HCT116 (cell line): ENCODE measurements around the gene RFXANK. TPM values are rescaled to one million over a fixed set of nuclear protein-coding genes. Genes with fewer than 3 reads are reported as not detected.

Experiments used
- ATAC-seq: fragments of 200-7000 bp; cut with Tn5 transposase; 2 replicates; pipeline ENCODE4 v1.9.1; 2020; ENCODE audit warnings: mild to moderate bottlenecking, moderate library complexity
- BruUV-seq: library from RNA; stranded (reverse); fragments of 400-500 nt; replicated peaks from 2 replicates; lab custom pipeline; 2021; lab: Mats Ljungman, UMichigan
- CTCF ChIA-PET: fragments of 300-600 bp; sonication (Branson Sonifier 250); formaldehyde crosslinking; loops from one replicate; lab custom pipeline; 2021; ENCODE audit warnings: antibody characterized with exemption; lab: Charles Lee
- POLR2A ChIA-PET: fragments of 300-600, 350-600 bp; sonication (Branson Sonifier 250); formaldehyde crosslinking; loops from one replicate; lab custom pipeline; 2021; ENCODE audit warnings: antibody characterized with exemption; lab: Charles Lee
- RAD21 ChIA-PET, 2 experiments: fragments of 300-600 bp; sonication (Branson Sonifier 250); formaldehyde crosslinking; loops; one replicate each; lab custom pipeline; 2023; ENCODE audit warnings: low total read pairs in 2 of 2; ENCODE audit not compliant: uncharacterized antibody in 2 of 2, unreplicated experiment in 2 of 2, low non-redundant PET in 1 of 2; lab: Charles Lee
- DNase-seq: peaks from one replicate; pipeline ENCODE4 v3.0.0-alpha.2; 2010; ENCODE audit warnings: low read depth, low spot score
- H2AFZ ChIP-seq: fragments of 200-600 bp; shearing (Covaris generic), sonication (generic); 2 replicates; pipeline ENCODE4 v1.6.1; 2017; ENCODE audit warnings: low read depth, mixed run types, mixed read lengths, antibody characterized with exemption, low read length; ENCODE audit not compliant: poor library complexity, severe bottlenecking
- H3K27ac ChIP-seq: 2 replicates; pipeline ENCODE4 v1.5.1; 2012; ENCODE audit warnings: low read depth, low read length
- H3K27me3 ChIP-seq: fragments of 200-600 bp; sonication (generic); 2 replicates; pipeline ENCODE4 v1.6.1; 2016; ENCODE audit warnings: mixed run types, low read length, mixed read lengths; ENCODE audit not compliant: insufficient read depth
- H3K36me3 ChIP-seq, 2 experiments: fragments of 200-500 bp in 1 of 2; fragments of 200-600 bp in 1 of 2; sonication (Bioruptor generic) in 1 of 2; sonication (generic) in 1 of 2; 2 replicates each; pipeline versions ENCODE4 v1.5.1 to v1.6.1; 2014 to 2016; ENCODE audit warnings: low read length in 2 of 2, inconsistent platforms in 1 of 2, mixed read lengths in 1 of 2, mixed run types in 1 of 2; ENCODE audit not compliant: insufficient read depth in 2 of 2, control insufficient read depth in 1 of 2
- H3K4me1 ChIP-seq, 2 experiments: fragments of 200-600 bp in 1 of 2; sonication (generic) in 1 of 2; 2 replicates each; pipeline versions ENCODE4 v1.5.1 to v1.6.1; 2012 to 2017; ENCODE audit warnings: low read length in 2 of 2, inconsistent platforms in 1 of 2, mild to moderate bottlenecking in 1 of 2, mixed read lengths in 1 of 2, mixed run types in 1 of 2, moderate library complexity in 1 of 2; ENCODE audit not compliant: insufficient read depth in 2 of 2, control insufficient read depth in 1 of 2
- H3K4me2 ChIP-seq: fragments of 200-600 bp; sonication (generic); 2 replicates; pipeline ENCODE4 v1.6.1; 2017; ENCODE audit warnings: mixed run types, low read length, mixed read lengths
- H3K4me3 ChIP-seq, 2 experiments: fragments of 200-600 bp in 1 of 2; sonication (generic) in 1 of 2; replicated peaks in 1 of 2; 2 replicates each; pipeline ENCODE4 v1.5.1; 2011 to 2016; ENCODE audit warnings: low read length in 2 of 2, control low read depth in 1 of 2, low read depth in 1 of 2, mild to moderate bottlenecking in 1 of 2, mixed read lengths in 1 of 2, mixed run types in 1 of 2
- H3K79me2 ChIP-seq: fragments of 200-600 bp; sonication (generic); 2 replicates; pipeline ENCODE4 v1.6.1; 2017; ENCODE audit warnings: mild to moderate bottlenecking, mixed run types, low read length, moderate library complexity, mixed read lengths; ENCODE audit not compliant: insufficient read depth
- H3K9ac ChIP-seq: fragments of 200-600 bp; sonication (generic); 2 replicates; pipeline ENCODE4 v1.6.1; 2016; ENCODE audit warnings: low read length, mixed read lengths
- H3K9me2 ChIP-seq: fragments of 200-600 bp; sonication (generic), shearing (Covaris generic); 2 replicates; pipeline ENCODE4 v1.6.1; 2017; ENCODE audit warnings: mixed run types, mild to moderate bottlenecking, moderate library complexity; ENCODE audit not compliant: insufficient read depth
- H3K9me3 ChIP-seq, 2 experiments: fragments of 200-500 bp in 1 of 2; fragments of 200-600 bp in 1 of 2; sonication (Bioruptor generic) in 1 of 2; sonication (generic) in 1 of 2; 2 replicates each; pipeline ENCODE4 v1.6.1; 2014 to 2017; ENCODE audit warnings: low read length in 2 of 2, mixed read lengths in 2 of 2, inconsistent platforms in 1 of 2, low read depth in 1 of 2, mild to moderate bottlenecking in 1 of 2, mixed run types in 1 of 2, moderate library complexity in 1 of 2; ENCODE audit not compliant: control insufficient read depth in 1 of 2, insufficient read depth in 1 of 2
- H4K20me1 ChIP-seq: fragments of 200-600 bp; sonication (generic), shearing (Covaris generic); 2 replicates; pipeline ENCODE4 v1.6.1; 2017; ENCODE audit warnings: mixed run types, mild to moderate bottlenecking, moderate library complexity; ENCODE audit not compliant: insufficient read depth
- CBX3 ChIP-seq: IDR thresholded peaks from 2 replicates; pipeline ENCODE4 v1.6.1; 2012; ENCODE audit warnings: low read depth
- CEBPB ChIP-seq: IDR thresholded peaks from 2 replicates; pipeline ENCODE4 v1.6.1; 2012; ENCODE audit warnings: low read depth
- EGR1 ChIP-seq: IDR thresholded peaks from 2 replicates; pipeline ENCODE4 v1.6.1; 2012; ENCODE audit warnings: low read depth
- ELF1 ChIP-seq: IDR thresholded peaks from 2 replicates; pipeline ENCODE4 v1.6.1; 2012; ENCODE audit warnings: low read depth, borderline replicate concordance
- EZH2 ChIP-seq: fragments of 200-600 bp; sonication (generic); IDR thresholded peaks from 2 replicates; pipeline ENCODE4 v1.6.1; 2017; ENCODE audit warnings: antibody characterized with exemption, mixed run types
- EZH2phosphoT487 ChIP-seq: fragments of 200-600 bp; IDR thresholded peaks from 2 replicates; pipeline ENCODE4 v1.6.1; 2018; ENCODE audit warnings: antibody characterized with exemption, borderline replicate concordance
- FOSL1 ChIP-seq: IDR thresholded peaks from 2 replicates; pipeline ENCODE4 v1.6.1; 2012; ENCODE audit warnings: low read depth
- JUND ChIP-seq: IDR thresholded peaks from 2 replicates; pipeline ENCODE4 v1.6.1; 2012
- MAX ChIP-seq: IDR thresholded peaks from 2 replicates; pipeline ENCODE4 v1.6.1; 2012
- POLR2A ChIP-seq: IDR thresholded peaks from 2 replicates; pipeline ENCODE4 v1.7.0; 2011; ENCODE audit warnings: borderline replicate concordance; ENCODE audit not compliant: insufficient read depth, insufficient read length; ENCODE audit errors: extremely low read depth
- REST ChIP-seq: IDR thresholded peaks from 2 replicates; pipeline ENCODE4 v1.6.1; 2012; ENCODE audit warnings: low read depth
- SIN3A ChIP-seq: IDR thresholded peaks from 2 replicates; pipeline ENCODE4 v1.6.1; 2012; ENCODE audit warnings: low read depth
- SRF ChIP-seq: IDR thresholded peaks from 2 replicates; pipeline ENCODE4 v1.6.1; 2012; ENCODE audit warnings: low read depth
- ZBTB33 ChIP-seq: IDR thresholded peaks from 2 replicates; pipeline ENCODE4 v1.6.1; 2011; ENCODE audit warnings: mild to moderate bottlenecking, low read length, moderate library complexity; ENCODE audit not compliant: insufficient replicate concordance; ENCODE audit errors: extremely low read depth
- ZFX ChIP-seq: fragments of 450-650 bp; IDR thresholded peaks from 2 replicates; pipeline ENCODE4 v1.6.1; 2017
- intact Hi-C: fragments of 100-400 bp; cut with micrococcal nuclease; formaldehyde crosslinking; loops from 2 replicates; pipeline ENCODE4 v1.10.0; 2022
- total RNA-seq: library from RNA; stranded (reverse); gene quantifications from one replicate; pipeline ENCODE4 v1.2.1, GENCODE V29; 2021; ENCODE audit not compliant: unreplicated experiment
- TF ChIP-seq, protein P1 (sequence below), 3 experiments: fragments of 200-600 bp in 1 of 3; sonication (generic) in 1 of 3; IDR thresholded peaks in 2 of 3; conservative IDR thresholded peaks in 1 of 3; 2 replicates each; pipeline ENCODE4 v1.5.1; 2012 to 2017; ENCODE audit warnings: low read depth in 2 of 3, low read length in 2 of 3, antibody characterized with exemption in 1 of 3, borderline replicate concordance in 1 of 3, control low read depth in 1 of 3, mild to moderate bottlenecking in 1 of 3, mixed read lengths in 1 of 3, mixed run types in 1 of 3, moderate library complexity in 1 of 3; ENCODE audit not compliant: insufficient read depth in 1 of 3

Gene RFXANK
- total RNA-seq, 1 experiment from 2014 or later = 78.9 TPM

- BruUV-seq = no TSS peak
- Histone ChIP-seq H2AFZ (no peak overlapping the region), H3K27ac (no peak overlapping the region)
Measured at GRCh38 chr19:19145281-19145680, 46.8 kb upstream of the RFXANK start.

More at GRCh38 chr19:19145281-19145680, 46.8 kb upstream of the RFXANK start:
- Histone ChIP-seq H3K9me2 (no peaks in the 10 kb centered on the region), H3K4me3 (no peak overlapping the region), H3K9me3 (no peaks in the 10 kb centered on the region), H3K4me1 (no peaks in the 10 kb centered on the region), H3K36me3 (no peaks in the 10 kb centered on the region; a peak in 1 of 4 replicates), H3K9ac (no peak overlapping the region), H3K27me3 (no peaks in the 10 kb centered on the region), H4K20me1 (no peaks in the 10 kb centered on the region), H3K79me2 (no peaks in the 10 kb centered on the region), H3K4me2 (no peak overlapping the region)
- RAD21 ChIA-PET = interaction anchor here (0.8 to 1.4 kb wide), 2 partner anchors 29 to 30 kb away, joined by 3 to 4 read pairs; no protein-coding TSS in a partner anchor
- TF ChIP-seq MAX (no peak), EGR1 (no peak), POLR2A (no peak), JUND (no peak), SIN3A (no peak), ZFX (no peak), ZBTB33 (no peak), SRF (no peak), EZH2 (no peak), EZH2phosphoT487 (no peak), ELF1 (no peak), FOSL1 (no peak), CEBPB (no peak), REST (no peak), CBX3 (no peak)
- TF ChIP-seq, protein P1, sequence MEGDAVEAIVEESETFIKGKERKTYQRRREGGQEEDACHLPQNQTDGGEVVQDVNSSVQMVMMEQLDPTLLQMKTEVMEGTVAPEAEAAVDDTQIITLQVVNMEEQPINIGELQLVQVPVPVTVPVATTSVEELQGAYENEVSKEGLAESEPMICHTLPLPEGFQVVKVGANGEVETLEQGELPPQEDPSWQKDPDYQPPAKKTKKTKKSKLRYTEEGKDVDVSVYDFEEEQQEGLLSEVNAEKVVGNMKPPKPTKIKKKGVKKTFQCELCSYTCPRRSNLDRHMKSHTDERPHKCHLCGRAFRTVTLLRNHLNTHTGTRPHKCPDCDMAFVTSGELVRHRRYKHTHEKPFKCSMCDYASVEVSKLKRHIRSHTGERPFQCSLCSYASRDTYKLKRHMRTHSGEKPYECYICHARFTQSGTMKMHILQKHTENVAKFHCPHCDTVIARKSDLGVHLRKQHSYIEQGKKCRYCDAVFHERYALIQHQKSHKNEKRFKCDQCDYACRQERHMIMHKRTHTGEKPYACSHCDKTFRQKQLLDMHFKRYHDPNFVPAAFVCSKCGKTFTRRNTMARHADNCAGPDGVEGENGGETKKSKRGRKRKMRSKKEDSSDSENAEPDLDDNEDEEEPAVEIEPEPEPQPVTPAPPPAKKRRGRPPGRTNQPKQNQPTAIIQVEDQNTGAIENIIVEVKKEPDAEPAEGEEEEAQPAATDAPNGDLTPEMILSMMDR (IDR thresholded peaks at IDR 0.05 in 2 of 3, conservative IDR thresholded peaks at IDR 0.05 in 1 of 3; ENCODE audit: borderline replicate concordance in 1 of 3, insufficient read depth in 1 of 3, low read depth in 2 of 3, low read length in 2 of 3) = no peak
- CTCF ChIA-PET = interaction anchor here (0.7 to 3.3 kb wide), 6 partner anchors 11 to 345 kb away, joined by 3 to 15 read pairs (median 4); partner anchors contain the start of gene SLC25A42
- DNase-seq (no peak), ATAC-seq (no peak)
- POLR2A ChIA-PET = no interaction called here
- intact Hi-C loops = loop anchor here (5.0 kb wide), 1 partner anchor 347 kb away; no protein-coding TSS in a partner anchor
